ENCODE measurements around the gene TRAPPC2L.

TRAPPC2L gene

GRCh38 chr16:88875703-88876234 is 18.8 kb downstream of the TRAPPC2L start:
- in situ Hi-C loops (cut with HindIII; ENCODE audit: low sequenced_read_pairs) = no loop called here

- in situ Hi-C loops (cut with HindIII; ENCODE audit: low sequenced_read_pairs) = no loop called here
These were observed 20.1 kb downstream of the TRAPPC2L start for GRCh38 chr16:88876942-88877526.

- in situ Hi-C loops (cut with HindIII; ENCODE audit: low sequenced_read_pairs) = no loop called here
These were observed 20.8 kb downstream of the TRAPPC2L start for GRCh38 chr16:88877564-88878289.

DNA sequence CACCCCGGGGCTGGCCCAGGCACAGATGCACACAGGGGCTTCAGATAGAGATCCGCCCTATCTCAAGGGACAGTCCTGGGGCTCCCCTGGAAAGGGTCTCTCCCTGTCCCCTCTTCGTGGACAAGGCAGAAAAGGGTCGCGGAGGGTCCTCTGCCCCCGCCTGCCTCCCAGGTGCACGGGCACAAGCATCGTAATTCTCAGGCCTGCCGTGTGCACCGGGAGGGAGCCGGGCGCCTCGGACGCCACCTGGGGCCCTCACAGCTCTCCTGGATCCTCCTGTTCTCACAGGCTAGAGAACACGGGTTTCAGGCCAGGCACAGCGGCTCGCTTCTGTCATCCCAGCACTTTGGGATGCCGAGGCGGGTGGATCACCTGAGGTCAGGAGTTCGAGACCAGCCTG is 21.4 kb downstream of the TRAPPC2L start:
- in situ Hi-C loops (cut with HindIII; ENCODE audit: low sequenced_read_pairs) = no loop called here

DNA sequence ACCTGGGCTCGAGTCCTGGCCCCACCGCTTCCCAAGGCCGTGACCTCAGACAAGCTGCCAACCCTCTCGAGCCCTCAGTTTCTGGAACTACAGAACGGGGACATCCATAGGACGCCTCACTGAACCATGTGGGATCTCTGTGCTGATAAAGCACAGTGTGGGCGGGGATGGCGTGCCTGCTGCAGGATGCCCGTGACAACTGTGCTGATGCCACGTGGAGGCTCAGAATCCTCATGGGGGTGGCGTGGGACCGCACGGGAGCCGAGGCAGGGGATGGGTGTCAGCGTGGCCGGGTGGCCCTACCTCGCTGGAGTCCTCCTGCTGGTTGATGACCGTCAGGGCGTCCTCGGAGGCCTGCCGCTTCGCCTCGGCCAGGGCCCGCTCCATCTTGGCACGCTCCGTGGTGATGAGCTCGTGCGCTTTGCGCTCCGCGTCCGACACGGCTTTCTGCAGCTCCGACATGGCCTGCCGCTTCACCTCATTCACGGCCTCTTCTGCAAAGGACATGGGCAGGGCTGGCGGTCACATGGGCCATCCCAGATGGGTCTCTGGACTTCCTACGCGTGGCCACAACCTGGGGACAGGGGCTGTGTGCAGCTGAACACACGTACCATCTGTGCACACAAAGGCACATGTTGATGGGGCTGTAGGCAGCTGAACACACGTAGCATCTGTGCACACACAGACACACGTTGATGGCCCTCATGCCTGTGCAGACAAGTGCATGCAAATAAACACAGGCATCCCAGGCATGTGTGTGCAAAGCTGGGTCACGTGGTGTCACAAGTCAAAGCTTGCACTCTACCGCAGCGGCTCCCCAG is 22.2 kb downstream of the TRAPPC2L start:
- in situ Hi-C loops (cut with HindIII; ENCODE audit: low sequenced_read_pairs) = no loop called here

- in situ Hi-C loops (cut with HindIII; ENCODE audit: low sequenced_read_pairs) = no loop called here
These were observed 22.8 kb downstream of the TRAPPC2L start for GRCh38 chr16:88879788-88880055.

DNA sequence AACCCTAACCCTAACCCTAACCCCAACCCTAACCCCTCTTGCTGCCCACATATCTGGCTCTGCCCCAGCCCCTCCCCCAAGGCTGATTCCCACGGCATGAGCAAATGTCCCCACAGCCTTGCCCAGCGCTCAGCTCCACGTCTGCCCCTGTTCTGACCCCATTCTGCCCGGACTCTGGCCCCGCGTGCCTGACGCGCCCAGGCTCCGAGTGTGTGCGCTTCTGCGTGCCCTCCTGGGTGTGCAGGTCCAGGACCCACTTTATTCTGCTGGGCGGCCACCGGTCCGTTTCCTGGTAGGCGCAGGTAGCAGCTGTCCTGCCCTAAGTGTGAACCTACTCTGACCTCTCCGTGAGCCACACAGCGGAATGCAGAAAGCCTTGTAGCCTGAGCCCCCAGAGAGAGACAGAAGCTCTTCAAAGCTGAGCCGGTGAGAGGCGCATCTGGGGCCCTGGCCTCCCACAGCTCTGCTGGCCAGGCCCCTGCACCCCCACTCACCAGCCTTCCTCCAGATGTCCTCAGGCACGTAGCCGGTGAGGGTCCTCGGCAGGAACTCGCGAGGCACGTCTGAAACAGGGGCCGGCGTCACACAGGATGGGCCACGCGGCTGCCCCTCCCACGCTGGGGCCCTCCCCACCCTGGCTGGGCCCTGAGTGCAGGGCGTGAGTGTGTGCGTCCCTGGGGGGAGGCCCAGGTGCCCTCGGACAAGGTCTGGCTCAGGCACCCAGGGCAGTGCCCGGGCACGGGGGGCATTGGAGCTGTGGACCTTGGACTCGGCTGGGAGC is 23.5 kb downstream of the TRAPPC2L start:
- in situ Hi-C loops (cut with HindIII; ENCODE audit: low sequenced_read_pairs) = no loop called here

DNA sequence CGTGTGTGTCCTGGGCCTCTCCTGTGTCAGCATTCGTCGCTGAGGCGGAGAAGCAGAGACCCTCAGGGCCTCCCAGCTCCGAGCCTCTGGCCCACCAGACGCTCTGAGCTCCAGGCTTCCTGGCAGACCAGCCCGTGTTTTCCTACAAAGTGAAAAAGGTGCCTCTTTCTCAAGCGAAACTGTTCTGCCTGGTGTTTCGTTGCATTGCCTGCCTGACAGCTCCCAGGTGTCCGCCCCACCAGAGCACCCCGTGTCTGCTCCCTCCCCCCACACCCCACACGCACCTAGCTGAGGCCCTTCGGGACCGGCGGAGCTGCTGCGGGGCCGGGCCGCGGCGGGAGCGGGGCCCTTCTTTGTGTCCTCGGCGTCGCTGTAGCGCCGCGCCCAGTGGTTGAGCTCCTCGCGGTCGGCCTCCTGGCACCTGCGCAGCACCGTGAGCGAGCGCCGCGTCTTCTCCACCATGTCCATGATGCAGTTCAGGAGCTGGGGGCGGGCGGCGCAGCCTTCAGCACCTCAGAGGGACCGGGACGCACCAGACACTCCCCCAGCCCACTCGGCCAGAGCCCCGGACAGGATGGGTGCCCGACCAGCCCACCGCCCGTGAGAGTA is 24.2 kb downstream of the TRAPPC2L start:
- in situ Hi-C loops (cut with HindIII; ENCODE audit: low sequenced_read_pairs) = no loop called here

GRCh38 chr16:88881675-88882357 is 24.9 kb downstream of the TRAPPC2L start:
- in situ Hi-C loops (cut with HindIII; ENCODE audit: low sequenced_read_pairs) = no loop called here

- in situ Hi-C loops (cut with HindIII; ENCODE audit: low sequenced_read_pairs) = no loop called here
These were observed 25.6 kb downstream of the TRAPPC2L start for GRCh38 chr16:88882358-88883030.

DNA sequence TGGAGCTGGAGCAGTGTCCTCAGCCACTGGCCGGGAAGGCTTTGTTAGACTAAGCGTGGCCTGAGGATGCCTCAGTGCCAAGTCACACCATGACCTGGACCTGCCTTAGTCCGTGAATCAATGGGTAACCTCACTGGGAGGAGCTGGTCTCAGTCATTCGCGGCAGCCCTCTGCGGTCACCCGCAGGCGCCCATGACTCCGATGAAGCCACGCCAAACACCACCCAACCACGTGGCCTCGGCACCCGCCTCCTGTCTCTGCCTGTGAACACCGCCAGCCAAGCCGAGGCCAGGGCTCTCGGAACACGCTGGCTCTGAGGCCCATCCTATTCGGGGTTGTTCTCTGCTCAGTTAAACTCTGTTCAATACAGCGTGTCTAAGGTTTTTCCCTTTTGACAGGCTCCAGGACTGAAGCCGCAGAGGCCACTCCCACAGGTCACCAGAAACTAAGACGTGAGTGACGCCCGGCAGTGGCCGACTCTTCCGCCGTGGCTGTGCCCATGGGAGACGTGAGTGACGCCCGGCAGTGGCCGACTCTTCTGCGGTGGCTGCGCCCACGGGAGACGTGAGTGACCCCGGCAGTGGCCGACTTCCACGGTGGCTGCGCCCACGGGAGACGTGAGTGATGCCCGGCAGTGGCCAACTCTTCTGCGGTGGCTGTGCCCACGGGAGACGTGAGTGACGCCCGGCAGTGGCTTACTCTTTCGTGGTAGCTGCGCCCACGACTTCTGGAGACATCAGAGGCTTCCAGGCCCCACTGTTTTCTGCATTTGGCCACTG is 26.4 kb downstream of the TRAPPC2L start:
- in situ Hi-C loops (cut with HindIII; ENCODE audit: low sequenced_read_pairs) = no loop called here

- in situ Hi-C loops (cut with HindIII; ENCODE audit: low sequenced_read_pairs) = no loop called here
These were observed 27.0 kb downstream of the TRAPPC2L start for GRCh38 chr16:88883946-88884345.

GRCh38 chr16:88884569-88885271 is 27.8 kb downstream of the TRAPPC2L start:
- in situ Hi-C loops (cut with HindIII; ENCODE audit: low sequenced_read_pairs) = no loop called here

DNA sequence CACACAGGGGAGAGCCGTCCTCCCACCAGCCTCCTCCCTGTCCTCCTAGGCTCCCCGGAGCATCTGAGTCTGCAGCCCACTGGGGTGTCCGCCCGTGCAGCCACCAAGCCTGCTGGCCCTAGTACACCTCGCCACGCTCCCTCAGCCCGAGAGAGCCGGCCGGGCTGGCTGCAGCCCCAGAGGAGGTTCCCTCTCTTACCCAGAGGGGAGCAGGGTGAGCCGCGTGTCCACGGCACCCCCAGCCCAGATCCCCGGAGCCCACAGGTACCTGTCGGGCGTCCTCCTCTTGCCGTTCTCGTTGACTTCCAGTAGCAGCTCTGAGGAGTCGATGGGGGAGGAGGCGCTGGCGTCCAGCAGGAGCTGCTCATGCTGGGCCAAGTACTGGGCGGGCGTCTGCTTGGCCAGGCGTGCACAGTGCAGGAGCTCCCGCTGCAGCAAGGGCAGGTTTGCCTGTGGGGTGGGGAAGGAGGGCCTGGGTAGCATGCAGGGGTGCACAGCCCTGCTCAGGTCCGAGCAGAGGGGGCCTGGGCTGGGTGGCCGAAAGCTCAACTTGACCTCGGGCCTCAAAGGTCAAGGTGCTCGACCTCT is 28.9 kb downstream of the TRAPPC2L start:
- in situ Hi-C loops (cut with HindIII; ENCODE audit: low sequenced_read_pairs) = no loop called here

- in situ Hi-C loops (cut with HindIII; ENCODE audit: low sequenced_read_pairs) = no loop called here
These were observed 29.5 kb downstream of the TRAPPC2L start for GRCh38 chr16:88886420-88886844.

- in situ Hi-C loops (cut with HindIII; ENCODE audit: low sequenced_read_pairs) = no loop called here
These were observed 30.1 kb downstream of the TRAPPC2L start for GRCh38 chr16:88886845-88887521.

DNA sequence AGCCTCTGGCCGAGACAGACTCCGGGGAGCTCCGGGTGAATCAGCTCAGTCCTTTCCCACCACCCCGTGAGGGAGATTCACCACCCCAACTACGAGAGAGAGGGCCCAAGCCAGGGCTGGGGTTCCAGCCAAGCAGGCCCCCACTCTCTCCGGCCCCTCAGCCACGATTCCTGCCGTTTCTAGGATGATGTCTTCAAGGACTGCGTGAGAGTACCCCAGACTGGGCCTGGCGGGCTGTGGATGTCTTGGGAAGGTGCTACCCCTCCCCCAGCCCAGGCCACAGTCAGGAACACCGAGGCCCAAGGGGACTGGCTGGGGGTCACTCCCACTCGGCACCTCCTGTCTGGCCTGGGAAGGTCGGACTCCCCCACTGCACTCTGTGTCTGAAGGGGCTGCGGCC is 31.1 kb downstream of the TRAPPC2L start:
- in situ Hi-C loops (cut with HindIII; ENCODE audit: low sequenced_read_pairs) = no loop called here
